ENCODE data around the gene TFAP2E.

The TFAP2E gene

GRCh38 chr1:35539824-35540261 is 33.3 kb upstream of the TFAP2E start:
- no peak for DNase-seq (ENCODE audit: low spot score)
- CTCF ChIA-PET = interaction anchor here (0.9 to 1.4 kb wide), 3 partner anchors 16 to 89 kb away, joined by 3 to 4 read pairs (median 4); no protein-coding TSS in a partner anchor
- POLR2A ChIA-PET (ENCODE audit: low non-redundant PET) = no interaction called here

GRCh38 chr1:35544976-35545375 is 28.1 kb upstream of the TFAP2E start:
- CTCF ChIA-PET = interaction anchor here (0.7 kb wide), 1 partner anchor 46 kb away, joined by 3 read pairs; no protein-coding TSS in a partner anchor
- no peak overlapping the region for H3K27ac ChIP-seq
- no peak for TF ChIP-seq CTCF (conservative IDR thresholded peaks at IDR 0.05; ENCODE audit: low read depth)
- POLR2A ChIA-PET (ENCODE audit: low non-redundant PET) = no interaction called here
- DNase-seq (ENCODE audit: low spot score) = peak; percentile 40

More at GRCh38 chr1:35539824-35540261, 33.3 kb upstream of the TFAP2E start:
- no peak for TF ChIP-seq CTCF (conservative IDR thresholded peaks at IDR 0.05; ENCODE audit: low read depth)
- no peak overlapping the region for H3K27ac ChIP-seq

GRCh38 chr1:35546614-35547013 is 26.5 kb upstream of the TFAP2E start:
- no peak overlapping the region for H3K27ac ChIP-seq
- ChIA-PET CTCF (interaction anchor here (1.1 kb wide), 1 partner anchor 9 kb away, joined by 3 read pairs; no protein-coding TSS in a partner anchor), POLR2A (ENCODE audit: low non-redundant PET) (no interaction called here)
- DNase-seq (ENCODE audit: low spot score) = no peak
- no peak for TF ChIP-seq CTCF (conservative IDR thresholded peaks at IDR 0.05; ENCODE audit: low read depth)

GRCh38 chr1:35553851-35554250 is 19.3 kb upstream of the TFAP2E start:
- no peak for DNase-seq (ENCODE audit: low spot score)
- H3K27ac ChIP-seq = no peak overlapping the region
- no peak for TF ChIP-seq CTCF (conservative IDR thresholded peaks at IDR 0.05; ENCODE audit: low read depth)
- CTCF ChIA-PET = interaction anchor here (0.7 kb wide), 1 partner anchor 460 kb away, joined by 4 read pairs; no protein-coding TSS in a partner anchor
- POLR2A ChIA-PET (ENCODE audit: low non-redundant PET) = no interaction called here

GRCh38 chr1:35554266-35555211 is 18.6 kb upstream of the TFAP2E start:
- DNase-seq (ENCODE audit: low spot score) = no peak
- ChIA-PET POLR2A (ENCODE audit: low non-redundant PET) (no interaction called here), CTCF (no interaction called here)
- H3K27ac ChIP-seq = no peak overlapping the region
- no peak for TF ChIP-seq CTCF (conservative IDR thresholded peaks at IDR 0.05; ENCODE audit: low read depth)

GRCh38 chr1:35555212-35555584 is 17.9 kb upstream of the TFAP2E start:
- H3K27ac ChIP-seq = no peak overlapping the region
- POLR2A ChIA-PET (ENCODE audit: low non-redundant PET) = no interaction called here
- CTCF ChIA-PET = interaction anchor here (2.1 kb wide), 1 partner anchor 104 kb away, joined by 6 read pairs; no protein-coding TSS in a partner anchor
- DNase-seq (ENCODE audit: low spot score) = no peak
- no peak for TF ChIP-seq CTCF (conservative IDR thresholded peaks at IDR 0.05; ENCODE audit: low read depth)
